K562 treated with DMSO at 1 percent for 12 hours (cell line): ENCODE results near the gene CLCN3. TPM values are rescaled to one million over a fixed set of nuclear protein-coding genes. Genes with fewer than 3 reads are reported as not detected.

Experiments used
- total RNA-seq: library from RNA; unstranded; fragments of 300-600 nt; gene quantifications from 2 replicates; pipeline ENCODE4 v1.2.3, GENCODE V29; 2022; ENCODE audit not compliant: insufficient read depth

The CLCN3 gene
- total RNA-seq, result 10.1 and 38.9 TPM in 2 replicates

DNA sequence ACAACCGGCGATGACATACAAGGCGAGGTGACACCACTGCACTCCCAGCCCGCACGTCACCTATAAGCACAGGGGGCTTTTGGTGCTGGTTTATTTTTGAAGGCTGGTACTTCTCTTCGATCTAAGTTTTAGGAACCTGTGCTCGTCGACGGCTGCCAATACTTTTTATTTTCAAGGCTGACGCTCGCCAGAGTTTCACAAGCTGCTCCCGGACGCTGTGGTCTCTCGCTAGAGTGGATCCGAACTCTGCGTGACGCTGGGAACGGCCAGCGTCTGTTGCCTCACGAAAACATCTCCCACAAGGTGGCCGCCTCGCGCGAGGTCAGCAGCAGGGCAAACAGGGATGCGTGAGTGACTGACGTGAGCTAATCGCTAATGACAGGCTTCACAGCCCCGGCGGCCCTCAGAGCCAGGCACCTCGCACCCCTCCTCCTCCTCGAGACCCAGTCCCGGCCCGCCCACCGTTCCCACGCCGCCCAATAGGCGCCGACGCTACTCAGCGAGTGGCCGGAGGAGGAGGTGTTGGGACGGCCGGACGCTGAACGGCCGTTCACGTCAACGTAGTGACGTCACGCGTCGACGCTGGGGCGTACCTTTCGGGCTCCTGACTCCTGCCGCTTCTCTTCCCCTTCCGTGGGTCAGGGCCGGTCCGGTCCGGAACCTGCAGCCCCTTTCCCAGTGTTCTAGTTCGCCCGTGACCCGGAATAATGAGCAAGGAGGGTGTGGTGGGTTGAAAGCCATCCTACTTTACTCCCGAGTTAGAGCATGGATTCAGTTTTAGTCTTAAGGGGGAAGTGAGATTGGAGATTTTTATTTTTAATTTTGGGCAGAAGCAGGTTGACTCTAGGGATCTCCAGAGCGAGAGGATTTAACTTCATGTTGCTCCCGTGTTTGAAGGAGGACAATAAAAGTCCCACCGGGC, at the start of gene CLCN3:
Gene CLCN3, plus strand, starts transcription at position 621 of the 922 bp plus-strand sequence. CDS start 15,351 bp downstream, outside the sequence.

DNA sequence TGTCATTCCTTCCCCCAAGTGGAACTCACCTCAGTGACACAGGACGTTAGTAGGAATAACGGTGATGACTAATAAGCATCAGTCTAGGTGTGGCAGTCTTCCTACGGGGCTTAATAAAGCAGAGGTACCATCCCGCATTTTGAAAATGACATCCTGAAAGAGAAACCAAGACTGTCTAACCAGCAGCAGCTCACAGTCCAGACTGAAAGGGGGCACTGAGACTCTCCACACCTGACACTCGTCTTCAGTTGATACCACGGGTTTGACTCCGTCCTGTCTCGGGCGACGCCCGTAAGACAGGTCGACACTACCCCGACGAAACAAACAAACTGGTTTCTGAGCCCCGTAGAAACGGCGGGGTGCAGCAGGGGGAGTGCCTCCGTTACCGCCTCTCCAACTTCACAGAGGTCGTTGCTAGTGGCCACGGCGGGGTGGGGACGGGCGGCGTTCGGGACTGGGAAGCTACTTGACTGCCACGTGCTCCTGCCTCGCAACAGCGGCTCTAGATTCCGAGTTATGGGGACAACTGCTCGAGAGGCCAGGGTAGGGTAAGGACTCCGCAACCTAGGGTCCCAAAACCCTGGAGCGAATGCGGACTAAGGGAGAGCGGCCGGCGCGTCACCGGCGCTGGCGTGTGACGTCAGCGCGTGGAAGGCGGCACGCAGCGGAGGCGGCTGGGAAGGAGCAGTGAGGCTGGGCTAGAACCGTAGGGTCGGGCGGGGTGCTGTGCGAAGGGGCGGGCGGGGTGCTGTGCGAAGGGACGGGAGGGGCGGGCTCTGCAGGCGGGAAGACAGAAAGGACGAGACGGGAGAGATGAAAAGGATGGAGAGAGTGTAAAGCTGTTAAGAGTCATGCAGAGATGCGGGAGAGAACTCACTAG, 8.1 kb upstream of the CLCN3 start, which contains the start of gene NEK1:
Gene NEK1, minus strand, starts transcription at position 593 of the 880 bp plus-strand sequence. CDS start 9,953 bp downstream, outside the sequence.

GRCh38 chr4:169757575-169758184, 137.3 kb downstream of the CLCN3 start, which contains the start of gene HPF1:
HPF1 (minus strand) TSS chr4:169757944; CDS start chr4:169757877, 67 bp downstream.

Other genes starting within 250 kb of the CLCN3 start
- gene NEK1, start 8.0 kb upstream of the CLCN3 start, total RNA-seq, result 5.5 and 13.9 TPM in 2 replicates
- gene HPF1, start 137.4 kb downstream of the CLCN3 start, total RNA-seq, result 42.6 and 51.9 TPM in 2 replicates